H9 (cell line): ENCODE measurements around the gene ARHGAP31. TPM values are rescaled to one million over a fixed set of nuclear protein-coding genes. Genes with fewer than 3 reads are reported as not detected.

Experiments
- DNase-seq: peaks from one replicate; pipeline ENCODE4 v3.0.0-alpha.2; 2017
- H2AFZ ChIP-seq: one replicate; pipeline ENCODE4 v1.6.1; 2013; ENCODE audit warnings: mild to moderate bottlenecking, low read length, control low read depth, moderate library complexity
- H2AK5ac ChIP-seq: 2 replicates; pipeline ENCODE4 v1.6.1; 2013; ENCODE audit warnings: low read length, control low read depth, mixed read lengths; ENCODE audit not compliant: insufficient read length
- H2BK120ac ChIP-seq: one replicate; pipeline ENCODE4 v1.6.1; 2013; ENCODE audit warnings: low read depth, mild to moderate bottlenecking, low read length, control low read depth, inconsistent platforms; ENCODE audit not compliant: poor library complexity, severe bottlenecking
- H2BK12ac ChIP-seq: 2 replicates; pipeline ENCODE4 v1.6.1; 2013; ENCODE audit warnings: low read length, control low read depth, mixed read lengths, low read depth; ENCODE audit not compliant: insufficient read length
- H2BK15ac ChIP-seq: 2 replicates; pipeline ENCODE4 v1.6.1; 2013; ENCODE audit warnings: low read depth, low read length, control low read depth
- H2BK20ac ChIP-seq: one replicate; pipeline ENCODE4 v1.6.1; 2013; ENCODE audit warnings: low read depth, mild to moderate bottlenecking, low read length, control low read depth, inconsistent platforms; ENCODE audit not compliant: poor library complexity, severe bottlenecking
- H2BK5ac ChIP-seq: 2 replicates; pipeline ENCODE4 v1.6.1; 2013; ENCODE audit warnings: low read length, control low read depth, mixed read lengths; ENCODE audit not compliant: insufficient read length
- H3K14ac ChIP-seq: 2 replicates; pipeline ENCODE4 v1.6.1; 2013; ENCODE audit warnings: low read length, control low read depth; ENCODE audit not compliant: insufficient read depth
- H3K18ac ChIP-seq: 2 replicates; pipeline ENCODE4 v1.6.1; 2013; ENCODE audit warnings: low read depth, mild to moderate bottlenecking, mixed read lengths, low read length, control low read depth; ENCODE audit not compliant: insufficient read length
- H3K23ac ChIP-seq: 2 replicates; pipeline ENCODE4 v1.6.1; 2013; ENCODE audit warnings: low read length, control low read depth, mixed read lengths, low read depth; ENCODE audit not compliant: insufficient read length
- H3K23me2 ChIP-seq: 2 replicates; pipeline ENCODE4 v1.6.1; 2013; ENCODE audit warnings: low read depth, mild to moderate bottlenecking, mixed read lengths, low read length, control low read depth; ENCODE audit not compliant: insufficient read length, poor library complexity, severe bottlenecking
- H3K27ac ChIP-seq: 2 replicates; pipeline ENCODE4 v1.5.1; 2013; ENCODE audit warnings: low read length, control low read depth, mixed read lengths, low read depth; ENCODE audit not compliant: insufficient read length
- H3K27me3 ChIP-seq: 2 replicates; pipeline ENCODE4 v1.6.1; 2013; ENCODE audit warnings: low read length, control low read depth, inconsistent platforms; ENCODE audit not compliant: insufficient read depth
- H3K4ac ChIP-seq: 2 replicates; pipeline ENCODE4 v1.6.1; 2013; ENCODE audit warnings: low read depth, mild to moderate bottlenecking, control low read depth, inconsistent platforms, low read length, moderate library complexity
- H3K4me1 ChIP-seq: 2 replicates; pipeline ENCODE4 v1.6.1; 2013; ENCODE audit warnings: low read length, control low read depth, inconsistent platforms; ENCODE audit not compliant: insufficient read depth
- H3K4me2 ChIP-seq: 2 replicates; pipeline ENCODE4 v1.6.1; 2013; ENCODE audit warnings: low read length, control low read depth, mixed read lengths; ENCODE audit not compliant: insufficient read length, insufficient read depth
- H3K56ac ChIP-seq: 2 replicates; pipeline ENCODE4 v1.6.1; 2013; ENCODE audit warnings: low read depth, mild to moderate bottlenecking, mixed read lengths, low read length, control low read depth; ENCODE audit not compliant: insufficient read length
- H3K79me1 ChIP-seq: 2 replicates; pipeline ENCODE4 v1.6.1; 2013; ENCODE audit warnings: low read depth, mild to moderate bottlenecking, moderate library complexity, low read length, control low read depth, inconsistent platforms; ENCODE audit not compliant: insufficient read depth, poor library complexity, severe bottlenecking
- H3K79me2 ChIP-seq: 2 replicates; pipeline ENCODE4 v1.6.1; 2013; ENCODE audit warnings: low read length, control low read depth, inconsistent platforms; ENCODE audit not compliant: insufficient read depth
- H3K9ac ChIP-seq: 2 replicates; pipeline ENCODE4 v1.6.1; 2013; ENCODE audit warnings: low read length, control low read depth, mixed read lengths; ENCODE audit not compliant: insufficient read length; ENCODE audit errors: extremely low read depth
- H3K9me3 ChIP-seq: one replicate; pipeline ENCODE4 v1.6.1; 2013; ENCODE audit warnings: low read depth, low read length, inconsistent platforms; ENCODE audit not compliant: control insufficient read depth
- H3T11ph ChIP-seq: one replicate; pipeline ENCODE4 v1.6.1; 2013; ENCODE audit warnings: mild to moderate bottlenecking, low read length, control low read depth, inconsistent platforms
- H4K20me1 ChIP-seq: one replicate; pipeline ENCODE4 v1.6.1; 2013; ENCODE audit not compliant: control insufficient read depth, insufficient read length, insufficient read depth
- H4K5ac ChIP-seq: 2 replicates; pipeline ENCODE4 v1.6.1; 2013; ENCODE audit warnings: low read depth, mild to moderate bottlenecking, mixed read lengths, low read length, control low read depth; ENCODE audit not compliant: insufficient read length
- H4K8ac ChIP-seq: replicated peaks from 2 replicates; pipeline ENCODE4 v1.6.1; 2013; ENCODE audit warnings: low read length, control low read depth, mixed read lengths, low read depth; ENCODE audit not compliant: insufficient read length
- H4K91ac ChIP-seq: 2 replicates; pipeline ENCODE4 v1.6.1; 2013; ENCODE audit warnings: low read depth, mild to moderate bottlenecking, moderate library complexity, mixed read lengths, low read length, control low read depth; ENCODE audit not compliant: insufficient read length
- H3K27ac Mint-ChIP-seq, 3 experiments: 2 replicates in 2 of 3; 3 replicates in 1 of 3; pipeline ENCODE4 v1.8.0; 2020 to 2021; ENCODE audit warnings: mixed read lengths in 3 of 3, mild to moderate bottlenecking in 1 of 3, moderate library complexity in 1 of 3
- H3K27me3 Mint-ChIP-seq: 2 replicates; pipeline ENCODE4 v1.8.0; 2021; ENCODE audit warnings: low read depth, mild to moderate bottlenecking, moderate library complexity, mixed read lengths
- H3K36me3 Mint-ChIP-seq, 3 experiments: 2 replicates in 2 of 3; 3 replicates in 1 of 3; pipeline ENCODE4 v1.8.0; 2020 to 2021; ENCODE audit warnings: low read depth in 3 of 3, mixed read lengths in 3 of 3; ENCODE audit not compliant: insufficient read depth in 1 of 3
- H3K4me1 Mint-ChIP-seq, 2 experiments: 2 replicates each; pipeline ENCODE4 v1.8.0; 2020; ENCODE audit warnings: mixed read lengths in 2 of 2
- H3K4me3 Mint-ChIP-seq, 2 experiments: 2 replicates in 1 of 2; 3 replicates in 1 of 2; pipeline ENCODE4 v1.8.0; 2020 to 2021; ENCODE audit warnings: mild to moderate bottlenecking in 2 of 2, mixed read lengths in 2 of 2, moderate library complexity in 1 of 2
- H3K9me3 Mint-ChIP-seq, 2 experiments: 2 replicates in 1 of 2; 3 replicates in 1 of 2; pipeline ENCODE4 v1.8.0; 2020; ENCODE audit warnings: mild to moderate bottlenecking in 2 of 2, mixed read lengths in 2 of 2, moderate library complexity in 1 of 2
- WGBS: extraction: QIAGEN DNeasy Blood & Tissue Kit; methylation state at CpG from one replicate; pipeline ENCODE4 v1.1.7; 2013; ENCODE audit warnings: missing lambda C conversion rate, low lambda C conversion rate, mixed read lengths; ENCODE audit not compliant: insufficient read length; ENCODE audit errors: extremely low coverage; 5-methylcytosine and 5-hydroxymethylcytosine counted together
- total RNA-seq: library from RNA; stranded (reverse); gene quantifications from 2 replicates; pipeline ENCODE4 v1.2.1, GENCODE V29; 2021
- TF ChIP-seq, protein P1 (sequence below): fragments of 200-600 bp; sonication (generic); conservative IDR thresholded peaks from 3 replicates; pipeline ENCODE4 v1.8.0; 2021; ENCODE audit warnings: antibody characterized with exemption, mild to moderate bottlenecking

Gene ARHGAP31
- total RNA-seq, 1 experiment from 2014 or later = 2.2 TPM

DNA sequence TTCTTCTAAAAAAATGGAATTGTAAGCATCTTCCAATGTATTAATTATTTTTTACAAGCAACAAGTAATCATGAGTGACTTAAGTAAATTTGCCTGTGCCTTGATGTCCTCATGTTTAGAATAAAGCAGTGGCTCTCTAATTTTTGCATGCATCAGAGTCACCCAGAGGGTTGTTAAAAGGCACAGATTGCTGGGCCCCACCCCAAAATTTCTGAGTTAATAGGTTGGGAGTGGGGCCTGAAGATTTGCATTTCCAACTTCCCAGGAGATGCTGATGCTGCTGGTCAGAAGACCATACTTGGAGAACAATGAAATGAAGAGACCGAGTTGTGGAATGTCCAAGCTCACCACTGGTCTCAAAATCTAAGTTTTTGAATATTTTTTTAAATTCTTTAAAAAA lies 70.2 kb downstream of the ARHGAP31 start:
- Histone ChIP-seq H3K4me1 (peaks cover 13% of the 10 kb centered on the region; the same call in 1 of the 2 replicates), H3K79me1 (no peaks in the 10 kb centered on the region), H3K79me2 (no peaks in the 10 kb centered on the region), H3T11ph (no peak overlapping the region), H3K27ac (no peak overlapping the region), H3K18ac (no peak overlapping the region), H3K14ac (no peak overlapping the region), H2BK5ac (no peak overlapping the region), H3K4ac (no peak overlapping the region), H3K4me2 (no peak overlapping the region), H2AFZ (no peak overlapping the region), H4K5ac (no peak overlapping the region), H2BK15ac (no peak overlapping the region), H2BK120ac (no peak overlapping the region), H2BK12ac (no peak overlapping the region), H3K9ac (no peak overlapping the region), H4K91ac (no peak overlapping the region), H3K27me3 (no peaks in the 10 kb centered on the region), H4K20me1 (no peaks in the 10 kb centered on the region), H3K23ac (no peak overlapping the region), H3K23me2 (no peaks in the 10 kb centered on the region), H3K9me3 (no peaks in the 10 kb centered on the region), H2BK20ac (no peak overlapping the region), H2AK5ac (no peak overlapping the region), H3K56ac (no peak overlapping the region), H4K8ac (no peak overlapping the region)
- Mint-ChIP-seq H3K4me1 (peaks cover 33 to 48% of the 10 kb centered on the region in 2 experiments), H3K27me3 (no peaks in the 10 kb centered on the region), H3K27ac (no peak overlapping the region), H3K9me3 (no peaks in the 10 kb centered on the region), H3K4me3 (no peak overlapping the region), H3K36me3 (0 out of 7 replicates have a peak, but pooled peaks cover 0 to 2% (median 0%) of the 10 kb centered on the region in 3 experiments)
- no CpG with 5 or more reads among the region's 1 CpG for WGBS
- TF ChIP-seq, protein P1, sequence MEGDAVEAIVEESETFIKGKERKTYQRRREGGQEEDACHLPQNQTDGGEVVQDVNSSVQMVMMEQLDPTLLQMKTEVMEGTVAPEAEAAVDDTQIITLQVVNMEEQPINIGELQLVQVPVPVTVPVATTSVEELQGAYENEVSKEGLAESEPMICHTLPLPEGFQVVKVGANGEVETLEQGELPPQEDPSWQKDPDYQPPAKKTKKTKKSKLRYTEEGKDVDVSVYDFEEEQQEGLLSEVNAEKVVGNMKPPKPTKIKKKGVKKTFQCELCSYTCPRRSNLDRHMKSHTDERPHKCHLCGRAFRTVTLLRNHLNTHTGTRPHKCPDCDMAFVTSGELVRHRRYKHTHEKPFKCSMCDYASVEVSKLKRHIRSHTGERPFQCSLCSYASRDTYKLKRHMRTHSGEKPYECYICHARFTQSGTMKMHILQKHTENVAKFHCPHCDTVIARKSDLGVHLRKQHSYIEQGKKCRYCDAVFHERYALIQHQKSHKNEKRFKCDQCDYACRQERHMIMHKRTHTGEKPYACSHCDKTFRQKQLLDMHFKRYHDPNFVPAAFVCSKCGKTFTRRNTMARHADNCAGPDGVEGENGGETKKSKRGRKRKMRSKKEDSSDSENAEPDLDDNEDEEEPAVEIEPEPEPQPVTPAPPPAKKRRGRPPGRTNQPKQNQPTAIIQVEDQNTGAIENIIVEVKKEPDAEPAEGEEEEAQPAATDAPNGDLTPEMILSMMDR = no peak
- no peak for DNase-seq
